HFFc6 (cell line): Measurements from ENCODE around the gene FAHD2A. TPM values are rescaled to one million over a fixed set of nuclear protein-coding genes. Genes with fewer than 3 reads are reported as not detected.
"Not testable (repeated sequence)": the region's sequence is repeated elsewhere in the genome, so short reads cannot be mapped to it uniquely, and the experiment has no call there.

Source experiments
- DNase-seq: peaks from one replicate; pipeline ENCODE4 v3.0.0-alpha.2; 2018
- H3K27ac Mint-ChIP-seq: 2 replicates; pipeline ENCODE4 v1.8.0; 2020; ENCODE audit warnings: mild to moderate bottlenecking, mixed read lengths
- H3K27me3 Mint-ChIP-seq: 2 replicates; pipeline ENCODE4 v1.8.0; 2021; ENCODE audit warnings: mild to moderate bottlenecking, moderate library complexity, mixed read lengths; ENCODE audit not compliant: insufficient read depth
- H3K36me3 Mint-ChIP-seq: 2 replicates; pipeline ENCODE4 v1.8.0; 2021; ENCODE audit warnings: low read depth, mixed read lengths
- H3K4me1 Mint-ChIP-seq: 2 replicates; pipeline ENCODE4 v1.8.0; 2020; ENCODE audit warnings: low read depth, mixed read lengths
- H3K4me3 Mint-ChIP-seq: 2 replicates; pipeline ENCODE4 v1.8.0; 2020; ENCODE audit warnings: mild to moderate bottlenecking, moderate library complexity, mixed read lengths
- H3K9me3 Mint-ChIP-seq: 2 replicates; pipeline ENCODE4 v1.8.0; 2020; ENCODE audit warnings: mild to moderate bottlenecking, mixed read lengths
- total RNA-seq, 6 experiments: library from RNA; stranded (reverse); fragmentation: NEBNext Ultra II Directional; extraction: Animal tissue kit (Norgen Biotek cat#: 25700); gene quantifications; 2 replicates in 1 of 6; 3 replicates in 5 of 6; pipeline ENCODE4 v1.2.3, GENCODE V29; 2021

The FAHD2A gene
- total RNA-seq, 6 experiments from 2014 or later, result 23.1 to 28.0 (median 26.3) TPM

DNA sequence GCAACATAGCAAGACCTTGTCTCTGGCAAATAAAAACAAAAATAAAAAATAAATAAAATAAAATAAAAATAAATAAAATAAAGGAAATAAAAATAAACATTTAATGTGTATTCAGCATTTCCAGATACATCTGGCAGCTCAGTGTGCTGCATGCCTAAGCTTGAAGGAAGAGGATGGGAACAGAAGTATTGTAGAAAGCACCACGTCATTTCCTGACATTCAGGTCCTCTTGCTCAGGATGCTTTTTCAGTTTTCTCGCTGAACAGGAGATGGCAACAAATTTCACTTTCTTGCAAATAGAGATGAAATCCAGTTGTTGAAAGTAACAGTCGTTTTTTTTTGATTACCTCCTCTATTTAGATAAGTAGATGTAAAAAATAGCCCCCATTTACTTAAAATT lies 60.8 kb downstream of the FAHD2A start:
- not testable (repeated sequence) for H3K27me3 Mint-ChIP-seq, H3K27ac Mint-ChIP-seq, H3K36me3 Mint-ChIP-seq, H3K9me3 Mint-ChIP-seq, DNase-seq, H3K4me3 Mint-ChIP-seq, H3K4me1 Mint-ChIP-seq

Other genes with a start within 250 kb of the FAHD2A start
- 1 to 10 TPM; 6.3 to 8.2 (median 7.1) TPM for gene ZNF514, start 242.9 kb upstream of the FAHD2A start, total RNA-seq
- gene ZNF2, start 236.9 kb upstream of the FAHD2A start, total RNA-seq, result 1 to 10 TPM; 3.8 to 5.0 (median 4.0) TPM
- gene ZNF892, start 195.2 kb upstream of the FAHD2A start, total RNA-seq, result under 1 TPM; 0.43 to 0.87 (median 0.62) TPM
- gene PROM2, start 128.3 kb upstream of the FAHD2A start, total RNA-seq, result under 1 TPM in 5 of 6 experiments, not detected in 1; 0.12 to 0.68 (median 0.35) TPM
- gene KCNIP3, start 105.4 kb upstream of the FAHD2A start, total RNA-seq, result 1 to 10 TPM in 2 of 6 experiments, under 1 TPM in 4; 0.56 to 2.4 (median 0.67) TPM
- gene TRIM43B, start 82.0 kb downstream of the FAHD2A start, total RNA-seq, result not detected
- not detected for gene TRIM43, start 189.3 kb downstream of the FAHD2A start, total RNA-seq